VCaP (cell line): ENCODE results near the gene CIC.

ENCODE experiments used
- H3K27ac ChIP-seq: fragments of 450-650 bp; 2 replicates; pipeline ENCODE4 v1.5.1; 2017
- CTCF ChIP-seq: fragments of 450-650 bp; conservative IDR thresholded peaks from 2 replicates; pipeline ENCODE4 v1.5.1; 2017; ENCODE audit warnings: mild to moderate bottlenecking, moderate library complexity

The CIC gene

GRCh38 chr19:42272535-42272897 is 3.5 kb downstream of the CIC start:
- no peak overlapping the region for H3K27ac ChIP-seq
- no peak for TF ChIP-seq CTCF

- no peak overlapping the region for H3K27ac ChIP-seq
- TF ChIP-seq CTCF, result no peak
Observed at GRCh38 chr19:42272989-42273406, 3.9 kb downstream of the CIC start.

GRCh38 chr19:42273407-42274064 is 4.5 kb downstream of the CIC start:
- no peak for TF ChIP-seq CTCF
- no peak overlapping the region for H3K27ac ChIP-seq

- no peak overlapping the region for H3K27ac ChIP-seq
- no peak for TF ChIP-seq CTCF
Observed at GRCh38 chr19:42274065-42274682, 5.1 kb downstream of the CIC start.

- no peak overlapping the region for H3K27ac ChIP-seq
Observed at GRCh38 chr19:42275103-42275502, 6.1 kb downstream of the CIC start.

GRCh38 chr19:42275517-42275916 is 6.5 kb downstream of the CIC start:
- TF ChIP-seq CTCF, result no peak
- no peak overlapping the region for H3K27ac ChIP-seq

More at GRCh38 chr19:42275103-42275502, 6.1 kb downstream of the CIC start:
- no peak for TF ChIP-seq CTCF

- no peak for TF ChIP-seq CTCF
- H3K27ac ChIP-seq, result no peak overlapping the region
Observed at GRCh38 chr19:42276284-42276683, 7.2 kb downstream of the CIC start.
